Central memory CD8-positive, alpha-beta T cell (primary cell): ENCODE results near the gene SULT1C3.

Experiments
- ATAC-seq: fragments of 150-1000 bp; cut with Tn5 transposase; replicated peaks from 2 replicates; pipeline ENCODE4 v1.10.0; 2022; ENCODE audit warnings: mild to moderate bottlenecking, moderate FRiP score, moderate number of reproducible peaks; ENCODE audit not compliant: poor library complexity, severe bottlenecking; ENCODE audit errors: extremely low read depth
- DNase-seq, 2 donors: peaks; one replicate each; pipeline ENCODE4 v3.0.0; 2021; ENCODE audit warnings: low spot score in 2 of 2
- H3K27ac Mint-ChIP-seq: one replicate; pipeline ENCODE4 v1.8.0; 2022; ENCODE audit warnings: low read depth, mild to moderate bottlenecking, moderate library complexity, mixed read lengths
- H3K27me3 Mint-ChIP-seq: one replicate; pipeline ENCODE4 v1.8.0; 2022; ENCODE audit warnings: mixed read lengths
- H3K36me3 Mint-ChIP-seq: one replicate; pipeline ENCODE4 v1.8.0; 2022; ENCODE audit warnings: mild to moderate bottlenecking, moderate library complexity, mixed read lengths; ENCODE audit not compliant: insufficient read depth
- H3K4me1 Mint-ChIP-seq: one replicate; pipeline ENCODE4 v1.8.0; 2022; ENCODE audit warnings: mixed read lengths
- H3K4me3 Mint-ChIP-seq: one replicate; pipeline ENCODE4 v1.8.0; 2022; ENCODE audit warnings: mild to moderate bottlenecking, moderate library complexity, mixed read lengths
- H3K9me3 Mint-ChIP-seq: one replicate; pipeline ENCODE4 v1.8.0; 2022; ENCODE audit warnings: mixed read lengths

SULT1C3 gene

GRCh38 chr2:108223573-108223972, 16.2 kb upstream of the SULT1C3 start:
- peaks cover 14% of the 10 kb centered on the region for H3K9me3 Mint-ChIP-seq
- no peak overlapping the region for H3K27ac Mint-ChIP-seq
- H3K27me3 Mint-ChIP-seq: peaks cover 37% of the 10 kb centered on the region
- DNase-seq: no peak
- ATAC-seq: no peak
- H3K4me1 Mint-ChIP-seq: no peaks in the 10 kb centered on the region
- H3K36me3 Mint-ChIP-seq: no peaks in the 10 kb centered on the region
- no peak overlapping the region for H3K4me3 Mint-ChIP-seq

GRCh38 chr2:108224022-108224421, 15.7 kb upstream of the SULT1C3 start:
- peaks cover 42% of the 10 kb centered on the region for H3K27me3 Mint-ChIP-seq
- no peak for DNase-seq
- no peak for ATAC-seq
- no peak overlapping the region for H3K27ac Mint-ChIP-seq
- no peaks in the 10 kb centered on the region for H3K36me3 Mint-ChIP-seq
- H3K4me3 Mint-ChIP-seq: no peak overlapping the region
- H3K4me1 Mint-ChIP-seq: no peaks in the 10 kb centered on the region
- peaks cover 14% of the 10 kb centered on the region for H3K9me3 Mint-ChIP-seq

- no peaks in the 10 kb centered on the region for H3K4me1 Mint-ChIP-seq
- H3K9me3 Mint-ChIP-seq: peaks cover 14% of the 10 kb centered on the region
- H3K4me3 Mint-ChIP-seq: no peak overlapping the region
- H3K27me3 Mint-ChIP-seq: peaks cover 55% of the 10 kb centered on the region
- no peak overlapping the region for H3K27ac Mint-ChIP-seq
- H3K36me3 Mint-ChIP-seq: no peaks in the 10 kb centered on the region
- ATAC-seq (no peak), DNase-seq (no peak)
Observed at GRCh38 chr2:108226564-108226963, 13.2 kb upstream of the SULT1C3 start.

GRCh38 chr2:108228006-108228405, 11.8 kb upstream of the SULT1C3 start:
- H3K36me3 Mint-ChIP-seq: no peaks in the 10 kb centered on the region
- no peak overlapping the region for H3K4me3 Mint-ChIP-seq
- DNase-seq (no peak), ATAC-seq (no peak)
- H3K27me3 Mint-ChIP-seq: peaks cover 42% of the 10 kb centered on the region
- H3K27ac Mint-ChIP-seq: no peak overlapping the region
- H3K9me3 Mint-ChIP-seq: peaks cover 8% of the 10 kb centered on the region
- no peaks in the 10 kb centered on the region for H3K4me1 Mint-ChIP-seq

GRCh38 chr2:108228537-108228936, 11.2 kb upstream of the SULT1C3 start:
- ATAC-seq: no peak
- peaks cover 4% of the 10 kb centered on the region for H3K9me3 Mint-ChIP-seq
- no peak overlapping the region for H3K4me3 Mint-ChIP-seq
- no peaks in the 10 kb centered on the region for H3K36me3 Mint-ChIP-seq
- peaks cover 41% of the 10 kb centered on the region for H3K27me3 Mint-ChIP-seq
- H3K27ac Mint-ChIP-seq: no peak overlapping the region
- no peak for DNase-seq
- no peaks in the 10 kb centered on the region for H3K4me1 Mint-ChIP-seq

- DNase-seq: no peak
- Mint-ChIP-seq H3K9me3 (no peaks in the 10 kb centered on the region), H3K36me3 (no peaks in the 10 kb centered on the region), H3K4me1 (no peaks in the 10 kb centered on the region), H3K4me3 (no peak overlapping the region), H3K27me3 (peaks cover 41% of the 10 kb centered on the region), H3K27ac (no peak overlapping the region)
- no peak for ATAC-seq
Observed at GRCh38 chr2:108229875-108230274, 9.9 kb upstream of the SULT1C3 start.

GRCh38 chr2:108235577-108235976, 4.2 kb upstream of the SULT1C3 start:
- Mint-ChIP-seq H3K4me3 (no peak overlapping the region), H3K27ac (no peak overlapping the region), H3K36me3 (no peaks in the 10 kb centered on the region), H3K9me3 (no peaks in the 10 kb centered on the region), H3K27me3 (no peaks in the 10 kb centered on the region), H3K4me1 (no peaks in the 10 kb centered on the region)
- no peak for ATAC-seq
- DNase-seq: no peak

GRCh38 chr2:108236676-108237335, 3.0 kb upstream of the SULT1C3 start:
- peaks cover 3% of the 10 kb centered on the region for H3K36me3 Mint-ChIP-seq
- no peak overlapping the region for H3K27ac Mint-ChIP-seq
- no peaks in the 10 kb centered on the region for H3K9me3 Mint-ChIP-seq
- ATAC-seq: no peak
- no peak overlapping the region for H3K4me3 Mint-ChIP-seq
- no peak for DNase-seq
- H3K4me1 Mint-ChIP-seq: no peaks in the 10 kb centered on the region
- no peaks in the 10 kb centered on the region for H3K27me3 Mint-ChIP-seq

GRCh38 chr2:108240966-108241365, 1.2 kb downstream of the SULT1C3 start:
- H3K27me3 Mint-ChIP-seq: no peaks in the 10 kb centered on the region
- no peak for ATAC-seq
- H3K4me3 Mint-ChIP-seq: no peak overlapping the region

GRCh38 chr2:108243566-108243965, 3.8 kb downstream of the SULT1C3 start:
- Mint-ChIP-seq H3K9me3 (peaks cover 6% of the 10 kb centered on the region), H3K36me3 (peaks cover 5% of the 10 kb centered on the region), H3K4me3 (no peak overlapping the region), H3K27ac (no peak overlapping the region), H3K4me1 (no peaks in the 10 kb centered on the region), H3K27me3 (peaks cover 13% of the 10 kb centered on the region)
- no peak for DNase-seq
- no peak for ATAC-seq

More at GRCh38 chr2:108240966-108241365, 1.2 kb downstream of the SULT1C3 start:
- no peak for DNase-seq
- Mint-ChIP-seq H3K36me3 (peaks cover 4% of the 10 kb centered on the region), H3K27ac (no peak overlapping the region), H3K9me3 (peaks cover 3% of the 10 kb centered on the region), H3K4me1 (no peaks in the 10 kb centered on the region)

GRCh38 chr2:108244667-108245414, 5.1 kb downstream of the SULT1C3 start:
- Mint-ChIP-seq H3K4me1 (no peaks in the 10 kb centered on the region), H3K9me3 (peaks cover 6% of the 10 kb centered on the region), H3K27me3 (peaks cover 14% of the 10 kb centered on the region), H3K27ac (no peak overlapping the region), H3K4me3 (no peak overlapping the region), H3K36me3 (peaks cover 5% of the 10 kb centered on the region)
- ATAC-seq (no peak), DNase-seq (no peak)

- Mint-ChIP-seq H3K4me1 (no peaks in the 10 kb centered on the region), H3K4me3 (no peak overlapping the region), H3K9me3 (no peaks in the 10 kb centered on the region), H3K36me3 (no peaks in the 10 kb centered on the region), H3K27me3 (peaks cover 5% of the 10 kb centered on the region), H3K27ac (no peak overlapping the region)
- DNase-seq: no peak
- ATAC-seq: no peak
Observed at GRCh38 chr2:108253106-108253505, 13.3 kb downstream of the SULT1C3 start.

GRCh38 chr2:108257757-108258331, 18.1 kb downstream of the SULT1C3 start:
- no peak overlapping the region for H3K27ac Mint-ChIP-seq
- ATAC-seq: no peak

More at GRCh38 chr2:108257757-108258331, 18.1 kb downstream of the SULT1C3 start:
- H3K9me3 Mint-ChIP-seq: no peaks in the 10 kb centered on the region
- H3K4me1 Mint-ChIP-seq: no peaks in the 10 kb centered on the region
- H3K4me3 Mint-ChIP-seq: no peak overlapping the region
- no peaks in the 10 kb centered on the region for H3K36me3 Mint-ChIP-seq
- H3K27me3 Mint-ChIP-seq: peaks cover 10% of the 10 kb centered on the region
- DNase-seq: no peak
